ENCODE results near the gene ZNF91.

ZNF91 gene

GRCh38 chr19:23407616-23408133, 12.4 kb upstream of the ZNF91 start:
- in situ Hi-C loops (cut with MboI; ENCODE audit: low pct_unique_long_range_greater_than_20kb, low sequenced_read_pairs, unreplicated experiment): no loop called here
- DNase-seq (ENCODE audit: low spot score): no peak
- TF ChIP-seq, protein P1, sequence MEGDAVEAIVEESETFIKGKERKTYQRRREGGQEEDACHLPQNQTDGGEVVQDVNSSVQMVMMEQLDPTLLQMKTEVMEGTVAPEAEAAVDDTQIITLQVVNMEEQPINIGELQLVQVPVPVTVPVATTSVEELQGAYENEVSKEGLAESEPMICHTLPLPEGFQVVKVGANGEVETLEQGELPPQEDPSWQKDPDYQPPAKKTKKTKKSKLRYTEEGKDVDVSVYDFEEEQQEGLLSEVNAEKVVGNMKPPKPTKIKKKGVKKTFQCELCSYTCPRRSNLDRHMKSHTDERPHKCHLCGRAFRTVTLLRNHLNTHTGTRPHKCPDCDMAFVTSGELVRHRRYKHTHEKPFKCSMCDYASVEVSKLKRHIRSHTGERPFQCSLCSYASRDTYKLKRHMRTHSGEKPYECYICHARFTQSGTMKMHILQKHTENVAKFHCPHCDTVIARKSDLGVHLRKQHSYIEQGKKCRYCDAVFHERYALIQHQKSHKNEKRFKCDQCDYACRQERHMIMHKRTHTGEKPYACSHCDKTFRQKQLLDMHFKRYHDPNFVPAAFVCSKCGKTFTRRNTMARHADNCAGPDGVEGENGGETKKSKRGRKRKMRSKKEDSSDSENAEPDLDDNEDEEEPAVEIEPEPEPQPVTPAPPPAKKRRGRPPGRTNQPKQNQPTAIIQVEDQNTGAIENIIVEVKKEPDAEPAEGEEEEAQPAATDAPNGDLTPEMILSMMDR (IDR thresholded peaks at IDR 0.05; ENCODE audit: extremely low read depth, insufficient read depth, missing control alignments): no peak

GRCh38 chr19:23406721-23407120, 11.4 kb upstream of the ZNF91 start:
- TF ChIP-seq, protein P1 (IDR thresholded peaks at IDR 0.05; ENCODE audit: extremely low read depth, insufficient read depth, missing control alignments): no peak
- DNase-seq (ENCODE audit: low spot score): no peak
- in situ Hi-C loops (cut with MboI; ENCODE audit: low pct_unique_long_range_greater_than_20kb, low sequenced_read_pairs, unreplicated experiment): no loop called here

GRCh38 chr19:23406091-23406490, 10.8 kb upstream of the ZNF91 start:
- in situ Hi-C loops (cut with MboI; ENCODE audit: low pct_unique_long_range_greater_than_20kb, low sequenced_read_pairs, unreplicated experiment): no loop called here
- no peak for DNase-seq (ENCODE audit: low spot score)
- TF ChIP-seq, protein P1 (IDR thresholded peaks at IDR 0.05; ENCODE audit: extremely low read depth, insufficient read depth, missing control alignments): no peak

DNA sequence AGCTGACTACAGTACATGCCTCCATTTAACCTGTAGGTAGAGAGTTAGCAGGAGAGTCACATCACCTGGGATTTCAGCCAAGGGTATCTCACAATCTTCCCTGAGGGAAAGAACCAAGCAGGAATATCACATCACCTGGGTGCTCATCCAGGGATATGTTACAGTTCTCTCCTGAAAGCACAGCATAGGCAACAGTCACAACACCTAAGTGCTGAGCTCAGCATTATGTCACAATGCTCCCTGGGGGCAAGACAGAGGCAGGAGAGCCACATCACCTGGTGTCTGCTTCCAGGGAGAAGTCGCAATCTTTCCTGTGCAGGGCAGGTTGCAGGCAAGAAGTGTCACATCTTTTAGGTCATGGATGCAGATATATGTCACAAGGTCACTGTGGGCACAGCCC, 9.4 kb upstream of the ZNF91 start:
- no peak for DNase-seq (ENCODE audit: low spot score)
- in situ Hi-C loops (cut with MboI; ENCODE audit: low pct_unique_long_range_greater_than_20kb, low sequenced_read_pairs, unreplicated experiment): no loop called here
- TF ChIP-seq, protein P1 (IDR thresholded peaks at IDR 0.05; ENCODE audit: extremely low read depth, insufficient read depth, missing control alignments): no peak

DNA sequence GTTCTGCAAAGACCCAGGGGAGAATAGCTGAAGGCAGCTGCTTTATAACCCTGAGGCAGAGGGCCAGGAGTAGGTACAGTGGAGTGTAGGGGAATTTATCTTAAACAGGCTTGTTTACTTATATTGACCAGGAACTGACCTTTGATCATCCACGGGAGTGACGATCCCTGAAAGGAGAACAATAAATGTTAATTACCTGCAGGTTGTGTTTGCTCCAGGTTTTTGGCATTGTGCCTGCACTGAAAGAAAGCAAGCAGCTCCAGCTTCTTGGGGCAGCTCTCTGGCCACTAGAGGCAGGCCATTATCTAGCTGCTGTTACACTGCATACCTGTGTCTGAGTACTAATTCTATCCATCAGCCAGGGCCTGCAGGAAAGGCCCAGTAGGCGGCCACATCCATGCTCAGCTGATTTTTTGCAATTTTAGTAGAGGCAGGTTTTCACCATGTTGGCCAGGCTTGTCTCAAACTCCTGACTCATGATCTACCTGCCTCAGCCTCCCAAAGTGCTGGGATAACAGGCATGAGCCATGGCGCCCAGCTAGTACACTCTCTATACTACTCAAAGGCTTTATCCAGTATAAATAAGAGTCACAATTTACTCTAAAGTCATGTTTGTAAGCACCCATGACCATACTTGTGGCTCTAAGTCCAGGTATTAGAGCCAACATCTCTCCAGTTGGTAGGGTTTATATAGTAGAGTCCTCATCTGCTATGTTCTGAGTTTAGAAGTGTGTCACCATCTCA, 8.5 kb upstream of the ZNF91 start:
- in situ Hi-C loops (cut with MboI; ENCODE audit: low pct_unique_long_range_greater_than_20kb, low sequenced_read_pairs, unreplicated experiment): no loop called here
- TF ChIP-seq, protein P1 (IDR thresholded peaks at IDR 0.05; ENCODE audit: extremely low read depth, insufficient read depth, missing control alignments): no peak
- no peak for DNase-seq (ENCODE audit: low spot score)

GRCh38 chr19:23403052-23403451, 7.8 kb upstream of the ZNF91 start:
- TF ChIP-seq, protein P1 (IDR thresholded peaks at IDR 0.05; ENCODE audit: extremely low read depth, insufficient read depth, missing control alignments): no peak
- in situ Hi-C loops (cut with MboI; ENCODE audit: low pct_unique_long_range_greater_than_20kb, low sequenced_read_pairs, unreplicated experiment): no loop called here
- no peak for DNase-seq (ENCODE audit: low spot score)

All from GM13977 (cell line).